Pancreas (tissue), 10 donors: ENCODE data around the gene GLCCI1. TPM values are rescaled to one million over a fixed set of nuclear protein-coding genes. Genes with fewer than 3 reads are reported as not detected.

Source experiments
- ATAC-seq, 4 donors: fragments of 200-7000 bp; cut with Tn5 transposase; one replicate each; pipeline versions ENCODE4 v1.8.0 to v1.9.1; 2020; ENCODE audit warnings: mild to moderate bottlenecking in 4 of 4, moderate library complexity in 4 of 4
- DNase-seq, 6 donors: peaks; one replicate each; pipeline ENCODE4 v3.0.0-alpha.2; 2020
- FAIRE-seq: peaks from 2 replicates; lab custom pipeline; 2012; peaks lifted over from hg19 to GRCh38; lab: Jason Lieb, UNC
- H3K27ac ChIP-seq, 4 donors: fragments of 200-600 bp; sonication (generic); 1 replicate in 3 of 4; 2 replicates in 1 of 4; pipeline versions ENCODE4 v1.5.0 to v1.8.0; 2020
- H3K27me3 ChIP-seq, 4 donors: fragments of 200-600 bp; one replicate each; pipeline ENCODE4 v1.8.0; 2021
- H3K36me3 ChIP-seq, 3 donors: fragments of 200-600 bp; sonication (generic) in 1 of 3; one replicate each; pipeline versions ENCODE4 v1.5.0 to v1.8.0; 2020 to 2021
- H3K4me1 ChIP-seq, 3 donors: fragments of 200-600 bp; one replicate each; pipeline ENCODE4 v1.8.0; 2021
- H3K4me3 ChIP-seq, 4 donors: fragments of 200-600 bp; sonication (generic) in 2 of 4; one replicate each; pipeline versions ENCODE4 v1.5.0 to v1.8.0; 2020 to 2021
- H3K9me3 ChIP-seq, 4 donors: fragments of 200-600 bp; one replicate each; pipeline ENCODE4 v1.8.0; 2021
- CTCF ChIP-seq, 4 donors: fragments of 200-600 bp; sonication (generic) in 3 of 4; IDR thresholded peaks; one replicate each; pipeline versions ENCODE4 v1.5.0 to v1.8.0; 2021; ENCODE audit warnings: antibody characterized with exemption in 4 of 4
- WGBS, 2 donors: extraction: QIAGEN DNeasy Blood & Tissue Kit; methylation state at CpG; one replicate each; pipeline ENCODE4 v1.1.7; 2013; 5-methylcytosine and 5-hydroxymethylcytosine counted together
- intact Hi-C, 3 donors: fragments of 100-400 bp; cut with DNase I; formaldehyde crosslinking; loops; one replicate each; pipeline versions ENCODE4 v1.11.1 to v1.14.2; 2022
- polyA plus RNA-seq, 2 donors: library from polyadenylated mRNA; stranded (reverse); fragments of 200-250 nt; gene quantifications; one replicate each; pipeline ENCODE4 v1.2.3, GENCODE V29; 2013
- total RNA-seq, 6 donors: library from RNA; stranded (reverse); fragmentation: NEBNext Ultra II Directional in 4 of 6; extraction: Animal tissue kit (Norgen Biotek cat#: 25700) in 4 of 6; gene quantifications; one replicate each; pipeline versions ENCODE4 v1.2.1 to v1.2.4, GENCODE V29; 2021 to 2023
- donor health status: healthy with polysubstance abuse.
- donor health status: DM: no; HTN: no; CAD: no; lungs with moderate emphysema.
- donor health status: DM: no; HTN: no; CAD: no.
- donor health status: control.
- donor health status: control.
- donor health status: Bipolar disorder and iron deficiency.
- donor health status: DM: yes; HTN: yes; CAD: no.
- donor health status: DM: no; HTN: no; CAD: no.
- donor health status: DM: no; HTN: no; CAD: no.
- donor health status: DM: yes; HTN: yes; CAD: no.

GLCCI1 gene
- total and polyA plus RNA-seq, 8 donors, result 2.0 to 7.4 (median 2.6) TPM

DNA sequence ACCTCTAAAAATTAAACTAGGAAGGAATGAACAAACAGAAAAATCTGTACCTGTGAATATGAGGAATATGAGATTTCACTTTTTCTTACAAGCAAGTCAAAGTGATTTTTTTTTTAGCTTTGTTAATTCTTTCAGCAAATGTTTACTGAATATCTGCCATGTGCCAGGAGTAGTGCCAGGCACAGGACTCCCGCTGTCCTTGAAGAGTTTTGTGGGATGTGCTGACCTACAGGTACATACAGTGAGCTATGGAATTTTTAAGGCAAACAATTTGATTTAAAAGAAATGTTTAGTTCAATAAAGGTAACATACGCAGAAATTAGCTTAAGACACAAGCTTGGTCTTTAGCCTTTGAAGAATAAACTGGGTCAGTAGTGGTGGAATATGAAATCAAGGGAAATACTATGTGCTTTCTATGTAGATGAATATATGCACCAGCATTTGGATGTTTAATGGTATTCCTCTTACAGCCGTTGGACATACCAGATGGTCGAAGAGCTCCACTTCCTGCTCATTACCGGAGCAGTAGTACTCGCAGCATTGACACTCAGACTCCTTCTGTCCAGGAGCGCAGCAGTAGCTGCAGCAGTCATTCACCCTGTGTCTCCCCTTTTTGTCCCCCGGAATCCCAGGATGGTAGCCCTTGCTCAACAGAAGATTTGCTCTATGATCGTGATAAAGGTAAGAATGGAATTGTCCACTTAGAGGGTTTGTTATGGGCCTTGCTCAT, 102.0 kb downstream of the GLCCI1 start:
- FAIRE-seq, result no peak
- no peaks in the 10 kb centered on the region for H3K4me1 ChIP-seq
- no peak for DNase-seq
- H3K36me3 ChIP-seq, result no peaks in the 10 kb centered on the region
- H3K27me3 ChIP-seq, result no peaks in the 10 kb centered on the region
- H3K4me3 ChIP-seq, result no peak overlapping the region
- TF ChIP-seq CTCF (IDR thresholded peaks at IDR 0.05), result no peak
- no peaks in the 10 kb centered on the region for H3K9me3 ChIP-seq
- no peak overlapping the region for H3K27ac ChIP-seq
- intact Hi-C loops, result no loop called here
- ATAC-seq, result no peak
- 92 to 93% methylated on average over 9 of the region's 9 CpGs for WGBS, 2 donors

GRCh38 chr7:8078418-8078817, 109.8 kb downstream of the GLCCI1 start:
- TF ChIP-seq CTCF (IDR thresholded peaks at IDR 0.05), result no peak
- H3K9me3 ChIP-seq, result no peaks in the 10 kb centered on the region
- no peak overlapping the region for H3K4me3 ChIP-seq
- H3K27me3 ChIP-seq, result no peaks in the 10 kb centered on the region
- intact Hi-C loops, result no loop called here
- DNase-seq, result no peak
- no peak for FAIRE-seq
- no peak overlapping the region for H3K27ac ChIP-seq
- no peaks in the 10 kb centered on the region for H3K36me3 ChIP-seq
- H3K4me1 ChIP-seq, result no peaks in the 10 kb centered on the region
- no peak for ATAC-seq

DNA sequence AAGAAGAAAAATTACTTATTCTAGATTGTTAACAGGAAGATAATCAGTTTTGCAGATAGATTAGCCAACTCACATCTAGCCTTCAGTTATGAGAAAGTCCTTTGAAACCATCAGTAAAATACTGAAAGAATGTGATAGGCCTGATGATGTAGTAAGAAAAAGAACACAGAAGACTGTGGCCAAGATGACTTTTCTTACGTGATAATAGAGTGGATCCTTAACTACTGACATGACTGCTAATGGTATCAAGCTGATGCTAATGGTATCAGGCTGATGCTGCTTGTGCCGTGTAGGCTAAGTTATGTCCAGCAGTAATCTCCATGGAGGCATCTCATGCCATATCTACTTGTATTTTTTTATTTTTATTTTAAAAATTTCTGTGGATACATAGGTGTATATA, 114.2 kb downstream of the GLCCI1 start:
- TF ChIP-seq CTCF (IDR thresholded peaks at IDR 0.05), result no peak
- H3K9me3 ChIP-seq, result no peaks in the 10 kb centered on the region
- no peaks in the 10 kb centered on the region for H3K4me1 ChIP-seq
- ATAC-seq, result no peak
- H3K27ac ChIP-seq, result no peak overlapping the region
- WGBS, 2 donors, result 93 to 96% methylated on average over 2 of the region's 2 CpGs
- no peak for DNase-seq
- intact Hi-C loops, result no loop called here
- H3K4me3 ChIP-seq, result no peak overlapping the region
- H3K27me3 ChIP-seq, result no peaks in the 10 kb centered on the region
- no peaks in the 10 kb centered on the region for H3K36me3 ChIP-seq
- FAIRE-seq, result no peak

GRCh38 chr7:8084836-8085235, 116.2 kb downstream of the GLCCI1 start:
- ATAC-seq (no peak), DNase-seq (no peak), FAIRE-seq (no peak)
- no peaks in the 10 kb centered on the region for H3K4me1 ChIP-seq
- WGBS, 2 donors, result 86 to 89% methylated on average over 5 of the region's 5 CpGs
- TF ChIP-seq CTCF (IDR thresholded peaks at IDR 0.05), result no peak
- H3K36me3 ChIP-seq, result no peaks in the 10 kb centered on the region
- H3K4me3 ChIP-seq, result no peak overlapping the region
- no peaks in the 10 kb centered on the region for H3K9me3 ChIP-seq
- H3K27ac ChIP-seq, result no peak overlapping the region
- H3K27me3 ChIP-seq, result no peaks in the 10 kb centered on the region
- intact Hi-C loops, result no loop called here

- ATAC-seq (no peak), FAIRE-seq (no peak), DNase-seq (no peak)
- intact Hi-C loops, result no loop called here
- H3K4me1 ChIP-seq, result no peaks in the 10 kb centered on the region
- 87 to 100% methylated on average over 3 of the region's 3 CpGs for WGBS, 2 donors
- H3K9me3 ChIP-seq, result no peaks in the 10 kb centered on the region
- no peaks in the 10 kb centered on the region for H3K27me3 ChIP-seq
- no peaks in the 10 kb centered on the region for H3K36me3 ChIP-seq
- no peak overlapping the region for H3K27ac ChIP-seq
- no peak overlapping the region for H3K4me3 ChIP-seq
- no peak for TF ChIP-seq CTCF (IDR thresholded peaks at IDR 0.05)
These were observed 116.8 kb downstream of the GLCCI1 start for GRCh38 chr7:8085420-8085819.
